ENCODE results near the gene HOXB9.

The HOXB9 gene

GRCh38 chr17:48587276-48588073 is 38.7 kb downstream of the HOXB9 start:
- TF ChIP-seq CTCF (IDR thresholded peaks at IDR 0.05; ENCODE audit: low read depth, low read length) = no peak
- Histone ChIP-seq H3K4me3 (ENCODE audit: low read depth, low read length) (no peak overlapping the region), H3K27me3 (ENCODE audit: insufficient read depth, low read depth, severe bottlenecking) (peaks cover 97% of the 10 kb centered on the region), H3K27ac (no peak overlapping the region), H3K36me3 (no peaks in the 10 kb centered on the region), H3K9me3 (ENCODE audit: severe bottlenecking) (peaks cover 6% of the 10 kb centered on the region)
- DNase-seq = peak; percentile 59

DNA sequence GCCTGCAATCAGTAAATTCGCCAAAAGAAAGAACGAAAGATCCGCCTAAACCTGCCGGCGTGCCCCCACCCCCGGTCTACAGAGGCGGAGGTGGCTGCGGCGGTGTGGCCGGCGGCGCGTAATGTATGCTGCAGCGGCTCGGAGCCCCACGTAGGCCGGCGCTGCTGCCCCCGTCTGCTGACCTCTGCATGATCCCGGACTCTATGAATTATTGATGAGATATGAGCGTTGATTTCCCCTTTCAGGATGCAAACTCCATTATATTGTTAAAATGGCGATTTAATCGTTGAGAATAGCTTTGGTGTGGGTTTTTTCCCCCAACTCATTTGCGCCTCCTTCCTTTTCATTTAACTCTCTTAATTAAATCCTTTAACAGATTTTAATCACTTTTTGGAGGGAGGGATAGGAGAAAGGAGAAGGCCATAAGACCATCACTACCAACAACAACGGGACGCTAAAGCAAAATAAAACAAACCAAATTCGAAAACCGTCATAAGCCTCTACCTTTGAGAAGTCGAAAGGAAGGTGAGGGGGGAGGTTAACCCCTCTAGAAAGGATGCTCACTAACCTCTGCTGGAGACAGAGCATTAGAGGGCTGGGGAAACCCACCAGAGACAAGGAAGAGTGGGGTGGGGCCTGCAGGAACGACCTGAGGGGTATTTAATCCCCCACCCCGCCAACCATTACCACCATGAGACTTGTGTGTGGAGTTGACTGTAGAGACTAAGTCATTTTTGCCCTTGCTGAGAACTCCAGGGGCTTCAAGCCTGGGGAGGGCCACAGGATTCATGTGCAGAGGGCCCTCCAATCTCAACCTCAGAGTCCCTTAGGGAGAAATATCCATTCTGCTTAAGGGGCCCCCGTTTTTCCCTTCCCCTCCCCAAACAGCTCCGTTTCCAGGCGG is 39.6 kb downstream of the HOXB9 start:
- no peak for DNase-seq
- H3K27ac ChIP-seq = no peak overlapping the region
- no peaks in the 10 kb centered on the region for H3K36me3 ChIP-seq
- no peak for TF ChIP-seq CTCF (IDR thresholded peaks at IDR 0.05; ENCODE audit: low read depth, low read length)
- no peak overlapping the region for H3K4me3 ChIP-seq (ENCODE audit: low read depth, low read length)
- H3K27me3 ChIP-seq (ENCODE audit: insufficient read depth, low read depth, severe bottlenecking) = peaks cover 98% of the 10 kb centered on the region
- H3K9me3 ChIP-seq (ENCODE audit: severe bottlenecking) = peaks cover 12% of the 10 kb centered on the region

DNA sequence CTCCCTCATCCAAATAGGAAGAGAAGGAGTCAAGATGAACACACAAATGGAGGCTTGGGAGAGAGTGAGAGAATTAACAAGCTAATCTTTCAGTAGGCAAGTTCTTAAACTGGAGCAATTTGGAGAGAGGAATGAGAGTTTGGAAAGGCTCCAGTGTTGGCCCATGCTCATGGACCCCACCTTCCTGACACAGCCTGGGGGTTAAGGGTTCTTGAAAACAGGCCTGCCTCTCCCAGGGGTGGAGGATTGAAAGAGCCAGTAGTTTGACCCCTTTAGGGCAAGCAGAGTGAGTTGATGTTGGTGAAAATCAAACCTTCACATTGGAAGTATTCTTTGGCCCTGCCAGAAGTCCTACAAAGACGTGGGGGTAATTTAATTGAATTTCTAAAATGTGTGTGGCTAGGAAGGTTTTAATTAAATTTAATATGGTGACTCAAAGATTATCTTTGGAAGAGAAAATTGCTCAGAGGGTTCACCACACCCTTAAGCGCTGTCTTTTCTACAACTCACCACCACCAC is 41.9 kb downstream of the HOXB9 start:
- Histone ChIP-seq H3K4me3 (ENCODE audit: low read depth, low read length) (no peak overlapping the region), H3K27ac (no peak overlapping the region), H3K9me3 (ENCODE audit: severe bottlenecking) (peaks cover 20% of the 10 kb centered on the region), H3K27me3 (ENCODE audit: insufficient read depth, low read depth, severe bottlenecking) (peaks cover 98% of the 10 kb centered on the region), H3K36me3 (no peaks in the 10 kb centered on the region)
- no peak for DNase-seq
- no peak for TF ChIP-seq CTCF (IDR thresholded peaks at IDR 0.05; ENCODE audit: low read depth, low read length)

DNA sequence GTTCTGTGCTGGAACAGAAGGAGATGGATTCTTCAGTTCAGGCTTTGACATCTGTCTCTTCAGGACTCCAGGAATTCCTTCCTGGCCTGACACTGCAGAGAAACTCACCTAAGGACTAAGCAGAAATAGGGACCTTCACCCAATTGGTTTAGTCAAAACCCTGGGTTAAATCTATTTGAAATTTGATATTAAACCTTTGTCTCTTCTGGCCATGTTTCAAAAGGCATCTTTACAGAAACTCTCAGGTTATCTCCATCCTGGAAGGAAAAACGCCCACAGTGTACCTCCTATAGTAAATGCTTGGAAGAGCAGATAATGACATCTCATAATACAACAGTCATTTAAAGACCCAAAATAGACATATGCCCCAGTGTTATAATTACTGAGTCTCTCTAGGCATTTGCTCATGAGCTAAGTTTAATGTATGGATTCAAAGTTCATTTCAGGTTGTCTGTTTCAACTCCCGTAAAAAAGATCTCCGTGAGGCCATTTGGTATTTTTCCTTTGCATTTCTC is 42.4 kb downstream of the HOXB9 start:
- H3K4me3 ChIP-seq (ENCODE audit: low read depth, low read length) = no peak overlapping the region
- peaks cover 98% of the 10 kb centered on the region for H3K27me3 ChIP-seq (ENCODE audit: insufficient read depth, low read depth, severe bottlenecking)
- TF ChIP-seq CTCF (IDR thresholded peaks at IDR 0.05; ENCODE audit: low read depth, low read length) = no peak
- DNase-seq = no peak
- H3K36me3 ChIP-seq = no peaks in the 10 kb centered on the region
- H3K9me3 ChIP-seq (ENCODE audit: severe bottlenecking) = peaks cover 20% of the 10 kb centered on the region
- H3K27ac ChIP-seq = no peak overlapping the region

GRCh38 chr17:48582750-48583069 is 43.4 kb downstream of the HOXB9 start:
- no peak for TF ChIP-seq CTCF (IDR thresholded peaks at IDR 0.05; ENCODE audit: low read depth, low read length)
- peaks cover 92% of the 10 kb centered on the region for H3K27me3 ChIP-seq (ENCODE audit: insufficient read depth, low read depth, severe bottlenecking)
- H3K9me3 ChIP-seq (ENCODE audit: severe bottlenecking) = peaks cover 20% of the 10 kb centered on the region
- no peak overlapping the region for H3K4me3 ChIP-seq (ENCODE audit: low read depth, low read length)
- H3K36me3 ChIP-seq = no peaks in the 10 kb centered on the region
- no peak overlapping the region for H3K27ac ChIP-seq
- no peak for DNase-seq
